Bronchial epithelial cell (primary cell): ENCODE data around the gene CDH2. TPM values are rescaled to one million over a fixed set of nuclear protein-coding genes. Genes with fewer than 3 reads are reported as not detected.
A peak's percentile ranks its signal among the peaks of the same experiment; 100 is the strongest.

Source experiments
- DNase-seq: peaks from one replicate; pipeline ENCODE4 v3.0.0-alpha.2; 2010; ENCODE audit warnings: low read depth
- FAIRE-seq: peaks from 2 replicates; lab custom pipeline; 2011; peaks lifted over from hg19 to GRCh38; lab: Jason Lieb, UNC
- H3K27me3 ChIP-seq: 2 replicates; pipeline ENCODE4 v1.5.1; 2011; ENCODE audit warnings: low read length; ENCODE audit not compliant: control insufficient read depth, insufficient read depth
- H3K36me3 ChIP-seq: 2 replicates; pipeline ENCODE4 v1.5.1; 2011; ENCODE audit warnings: low read length; ENCODE audit not compliant: control insufficient read depth, insufficient read depth
- H3K4me3 ChIP-seq: 2 replicates; pipeline ENCODE4 v1.5.1; 2011; ENCODE audit warnings: mild to moderate bottlenecking, low read depth, low read length, control low read depth
- total RNA-seq: library from RNA; depleted of rRNA; stranded (reverse); fragments of >200 nt; gene quantifications from 2 replicates; pipeline ENCODE4 v1.2.1, GENCODE V29; 2014
- TF ChIP-seq, protein P1 (sequence below): IDR thresholded peaks from 2 replicates; pipeline ENCODE4 v1.5.1; 2011; ENCODE audit warnings: mild to moderate bottlenecking, moderate library complexity, low read length, control low read depth, inconsistent platforms; ENCODE audit not compliant: insufficient read depth, severe bottlenecking

Gene CDH2
- total RNA-seq, 1 donor from 2014 or later: 0.79 TPM

GRCh38 chr18:28078849-28079248 is 98.1 kb downstream of the CDH2 start:
- Histone ChIP-seq H3K4me3 (no peak overlapping the region), H3K36me3 (no peaks in the 10 kb centered on the region), H3K27me3 (no peaks in the 10 kb centered on the region)
- TF ChIP-seq, protein P1, sequence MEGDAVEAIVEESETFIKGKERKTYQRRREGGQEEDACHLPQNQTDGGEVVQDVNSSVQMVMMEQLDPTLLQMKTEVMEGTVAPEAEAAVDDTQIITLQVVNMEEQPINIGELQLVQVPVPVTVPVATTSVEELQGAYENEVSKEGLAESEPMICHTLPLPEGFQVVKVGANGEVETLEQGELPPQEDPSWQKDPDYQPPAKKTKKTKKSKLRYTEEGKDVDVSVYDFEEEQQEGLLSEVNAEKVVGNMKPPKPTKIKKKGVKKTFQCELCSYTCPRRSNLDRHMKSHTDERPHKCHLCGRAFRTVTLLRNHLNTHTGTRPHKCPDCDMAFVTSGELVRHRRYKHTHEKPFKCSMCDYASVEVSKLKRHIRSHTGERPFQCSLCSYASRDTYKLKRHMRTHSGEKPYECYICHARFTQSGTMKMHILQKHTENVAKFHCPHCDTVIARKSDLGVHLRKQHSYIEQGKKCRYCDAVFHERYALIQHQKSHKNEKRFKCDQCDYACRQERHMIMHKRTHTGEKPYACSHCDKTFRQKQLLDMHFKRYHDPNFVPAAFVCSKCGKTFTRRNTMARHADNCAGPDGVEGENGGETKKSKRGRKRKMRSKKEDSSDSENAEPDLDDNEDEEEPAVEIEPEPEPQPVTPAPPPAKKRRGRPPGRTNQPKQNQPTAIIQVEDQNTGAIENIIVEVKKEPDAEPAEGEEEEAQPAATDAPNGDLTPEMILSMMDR: no peak
- FAIRE-seq: no peak
- DNase-seq: no peak

DNA sequence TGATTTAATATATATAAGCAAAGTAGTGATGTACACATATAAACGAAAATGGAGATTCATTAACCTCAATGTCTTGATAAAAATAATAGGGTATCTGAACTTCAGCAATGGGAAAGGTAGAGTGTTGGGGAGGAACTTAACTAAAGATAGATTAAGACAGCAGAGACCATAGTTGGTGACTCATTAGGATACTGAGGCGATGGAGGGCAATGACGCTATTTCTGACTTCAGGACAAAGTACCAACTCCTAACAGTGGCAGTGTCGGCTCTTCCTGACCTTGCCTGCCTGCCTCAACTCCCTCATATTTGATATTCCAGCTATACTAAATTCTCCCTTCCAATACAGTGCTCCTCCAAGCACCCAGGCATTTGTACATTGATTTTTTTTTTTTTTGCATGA is 98.6 kb downstream of the CDH2 start:
- no peak overlapping the region for H3K4me3 ChIP-seq
- TF ChIP-seq, protein P1: no peak
- DNase-seq (no peak), FAIRE-seq (no peak)
- no peaks in the 10 kb centered on the region for H3K36me3 ChIP-seq
- H3K27me3 ChIP-seq: no peaks in the 10 kb centered on the region

GRCh38 chr18:28075501-28075900 is 101.4 kb downstream of the CDH2 start:
- H3K4me3 ChIP-seq: no peak overlapping the region
- DNase-seq (no peak), FAIRE-seq (peak; percentile 97)
- H3K36me3 ChIP-seq: no peaks in the 10 kb centered on the region
- TF ChIP-seq, protein P1: no peak
- H3K27me3 ChIP-seq: no peaks in the 10 kb centered on the region

- no peak for DNase-seq
- Histone ChIP-seq H3K27me3 (no peaks in the 10 kb centered on the region), H3K4me3 (no peak overlapping the region), H3K36me3 (no peaks in the 10 kb centered on the region)
- TF ChIP-seq, protein P1: no peak
- FAIRE-seq: no peak
Observed at GRCh38 chr18:28074076-28074475, 102.9 kb downstream of the CDH2 start.

DNA sequence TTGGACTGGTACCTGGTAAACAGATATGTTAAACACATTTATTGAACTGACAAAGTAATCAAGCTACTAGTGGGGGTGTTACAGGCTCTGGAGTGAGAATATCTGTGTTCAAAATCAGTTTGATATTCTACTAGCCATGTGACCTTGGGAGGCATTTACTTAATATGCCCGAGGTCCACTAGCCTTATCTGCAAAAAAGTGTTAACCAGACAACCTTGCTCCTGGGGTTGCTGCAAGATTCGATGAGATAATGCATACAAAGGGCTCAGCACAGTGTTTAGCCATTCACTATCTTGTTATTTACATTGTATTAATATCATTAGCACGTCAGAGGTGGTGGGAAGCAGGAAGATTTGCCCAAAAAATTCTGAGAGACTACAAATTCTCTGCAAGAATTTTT is 103.3 kb downstream of the CDH2 start:
- H3K36me3 ChIP-seq: no peaks in the 10 kb centered on the region
- no peak overlapping the region for H3K4me3 ChIP-seq
- H3K27me3 ChIP-seq: no peaks in the 10 kb centered on the region
- TF ChIP-seq, protein P1: no peak
- FAIRE-seq: no peak
- no peak for DNase-seq

DNA sequence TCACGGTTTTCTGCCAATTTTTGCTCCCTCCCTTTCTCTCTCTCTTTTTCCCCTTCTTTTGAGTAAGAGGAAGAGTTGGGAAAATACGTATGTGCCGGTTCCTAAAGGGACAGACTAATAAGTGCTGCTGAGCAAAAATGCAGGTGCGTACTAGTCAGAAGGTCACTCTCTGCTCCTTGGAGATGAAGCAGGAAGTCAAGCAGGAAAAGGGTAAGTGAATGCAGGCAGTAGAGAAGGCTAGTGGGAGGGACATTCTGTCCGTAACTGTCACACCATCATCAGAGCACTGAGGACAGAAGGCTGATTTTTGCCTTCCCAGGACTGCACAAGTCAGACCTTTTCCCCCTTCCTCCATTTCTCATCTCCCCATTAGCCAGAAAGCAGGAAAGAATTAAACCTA is 105.7 kb downstream of the CDH2 start:
- FAIRE-seq (no peak), DNase-seq (no peak)
- H3K27me3 ChIP-seq: no peaks in the 10 kb centered on the region
- no peak overlapping the region for H3K4me3 ChIP-seq
- no peaks in the 10 kb centered on the region for H3K36me3 ChIP-seq
- TF ChIP-seq, protein P1: no peak
